Activated gamma-delta T cell (primary cell): ENCODE data around the gene SLIT3.

Source experiments
- DNase-seq: peaks from one replicate; lab custom pipeline; 2025; lab: John Stamatoyannopoulos, UW

The SLIT3 gene

DNA sequence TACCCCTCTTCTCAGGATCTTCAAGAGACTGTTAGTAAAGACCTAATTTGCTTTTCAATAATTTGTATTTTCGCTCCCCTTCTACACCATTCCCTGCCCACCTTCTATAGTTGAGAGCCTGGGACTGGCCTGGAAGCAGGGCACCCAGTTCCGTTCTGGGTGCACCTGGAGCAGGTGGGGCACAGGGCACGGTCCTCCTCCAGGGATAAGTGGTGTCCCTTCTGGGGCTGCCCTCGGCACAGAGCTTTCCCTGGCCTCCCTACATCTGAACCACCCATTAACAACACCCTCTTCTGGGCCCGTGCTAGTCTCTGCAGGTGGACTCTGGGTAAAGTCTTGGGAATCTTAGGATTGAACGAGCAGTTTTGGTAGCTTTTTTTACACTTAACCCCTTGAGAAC is 628.9 kb downstream of the SLIT3 start:
- no peak for DNase-seq

DNA sequence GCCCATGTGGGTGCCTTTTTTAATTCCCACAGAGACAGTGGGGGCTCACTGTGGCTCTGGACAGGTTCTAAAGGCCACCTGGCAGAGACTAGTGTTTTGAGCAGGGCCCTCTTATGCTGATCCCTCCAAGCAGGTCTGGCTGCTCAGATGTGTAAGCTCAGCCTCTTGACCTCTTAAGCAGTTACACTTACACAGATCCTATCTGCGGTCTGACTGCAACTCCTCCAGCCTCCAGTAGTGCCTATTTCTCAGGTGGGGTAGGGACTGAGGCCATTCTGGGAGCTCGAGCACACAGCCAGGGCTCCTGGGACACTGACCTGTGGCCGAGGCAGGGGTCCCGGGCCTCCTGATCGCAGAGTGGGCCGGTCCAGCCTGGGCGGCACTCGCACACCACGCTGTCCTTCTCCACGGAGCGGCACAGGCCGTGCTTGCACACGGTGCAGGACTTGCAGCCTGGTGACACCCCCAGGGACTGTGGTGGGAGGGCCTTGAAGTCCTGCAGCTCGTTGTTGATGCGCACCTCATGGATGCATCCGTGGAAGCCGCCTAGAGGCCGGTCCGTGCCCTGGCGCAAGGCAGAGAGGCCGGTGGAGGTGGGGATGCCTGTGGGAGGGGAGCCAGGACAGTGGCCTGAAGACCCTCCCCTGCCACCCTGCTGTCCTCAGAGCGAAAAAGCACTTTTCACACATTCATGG is 629.9 kb downstream of the SLIT3 start:
- DNase-seq, result no peak

DNA sequence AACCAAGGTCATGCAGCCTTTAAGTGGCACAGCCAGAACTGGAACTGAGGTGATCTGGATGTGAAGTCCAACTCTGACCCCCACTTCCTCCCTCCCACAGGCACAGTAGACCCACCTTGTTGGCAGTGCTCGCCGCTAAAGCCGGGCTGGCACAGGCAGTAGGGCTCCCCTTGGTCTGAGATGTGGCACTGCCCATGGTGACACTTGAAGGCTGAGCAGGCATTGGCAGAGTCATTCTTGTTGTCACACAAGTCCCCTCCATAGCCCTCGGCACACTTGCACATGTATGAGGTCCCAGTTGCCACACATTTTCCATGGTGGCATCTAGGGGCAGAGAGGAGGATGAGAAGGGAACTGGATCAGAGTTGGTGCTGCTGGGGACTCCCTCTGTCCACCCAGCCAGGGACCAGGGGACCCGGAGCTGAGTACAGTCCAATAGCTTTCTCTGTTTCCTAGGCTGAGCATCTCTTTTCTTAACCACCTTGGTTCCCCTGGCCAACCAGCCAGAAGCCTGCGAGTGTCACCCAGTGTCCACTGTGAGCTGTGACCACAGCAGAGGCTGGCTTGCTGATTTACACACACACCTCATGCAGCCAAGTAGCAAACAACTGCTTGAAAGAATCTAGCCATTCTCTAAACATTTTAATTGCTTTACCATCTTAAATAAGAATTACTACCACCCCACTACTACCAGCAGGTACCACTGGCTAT is 631.1 kb downstream of the SLIT3 start:
- no peak for DNase-seq

DNA sequence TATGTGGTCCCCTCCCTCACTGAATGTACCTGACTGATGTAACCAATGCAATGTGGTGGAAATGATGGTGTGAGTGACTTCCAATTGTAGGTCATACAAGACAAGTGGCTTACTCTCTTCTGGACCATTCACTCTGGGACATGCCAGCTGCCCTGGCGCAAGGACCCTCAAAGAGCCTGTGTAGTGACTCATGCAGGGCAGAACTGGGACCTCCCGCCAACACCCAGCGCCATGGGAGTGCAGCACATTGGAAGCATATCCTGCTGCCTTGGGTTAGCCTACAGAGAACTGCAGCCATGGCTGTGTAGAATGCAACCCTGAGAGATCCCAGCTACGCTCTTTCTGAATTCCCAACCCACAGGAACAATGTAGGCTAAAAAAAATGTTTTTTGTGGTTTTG is 631.8 kb downstream of the SLIT3 start:
- DNase-seq, result no peak

DNA sequence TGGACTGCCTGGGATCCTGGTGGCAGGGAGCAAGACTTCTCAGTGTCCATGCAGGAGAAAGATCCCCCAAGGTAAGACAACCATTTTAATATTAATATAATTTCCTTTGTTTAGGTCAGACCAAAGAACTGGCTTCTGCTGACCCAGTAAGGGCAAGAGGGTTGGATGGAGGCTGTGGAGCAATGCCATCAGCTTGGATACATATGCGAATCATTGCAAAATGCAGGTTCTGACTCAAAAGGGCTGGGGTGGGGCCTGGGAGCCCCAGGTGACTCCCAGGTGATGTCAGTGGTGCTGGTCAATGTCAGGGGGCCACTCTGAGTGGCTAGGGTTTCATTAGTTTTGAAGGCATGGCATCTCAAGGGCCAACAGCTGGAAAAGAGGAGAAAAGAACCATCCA is 632.9 kb downstream of the SLIT3 start:
- no peak for DNase-seq

DNA sequence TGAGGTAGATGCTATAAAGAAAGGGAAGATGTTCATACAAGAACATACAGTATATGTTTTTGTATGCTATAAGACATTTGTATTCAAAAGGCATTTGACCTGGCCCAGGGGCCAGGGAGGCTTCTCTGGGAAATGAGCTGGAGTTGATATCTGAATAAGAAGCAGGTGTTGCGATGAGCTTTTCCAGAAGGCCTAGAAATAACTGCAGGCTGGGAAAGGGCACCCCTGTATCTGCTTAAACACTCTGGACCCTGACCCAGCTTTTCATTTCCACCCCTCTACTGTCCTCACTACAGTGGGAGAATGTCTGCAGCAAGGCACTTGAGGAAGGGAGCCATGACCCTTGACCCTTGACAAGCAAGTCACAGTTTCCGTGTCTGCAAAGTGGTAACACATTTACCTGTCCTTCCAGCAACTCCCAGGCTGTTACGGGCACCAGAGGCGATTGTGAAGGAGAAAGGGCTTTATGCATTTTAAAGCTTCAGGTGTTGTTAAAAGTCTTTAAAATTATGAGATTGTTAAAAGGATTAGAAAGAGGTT is 633.6 kb downstream of the SLIT3 start:
- DNase-seq, result no peak

DNA sequence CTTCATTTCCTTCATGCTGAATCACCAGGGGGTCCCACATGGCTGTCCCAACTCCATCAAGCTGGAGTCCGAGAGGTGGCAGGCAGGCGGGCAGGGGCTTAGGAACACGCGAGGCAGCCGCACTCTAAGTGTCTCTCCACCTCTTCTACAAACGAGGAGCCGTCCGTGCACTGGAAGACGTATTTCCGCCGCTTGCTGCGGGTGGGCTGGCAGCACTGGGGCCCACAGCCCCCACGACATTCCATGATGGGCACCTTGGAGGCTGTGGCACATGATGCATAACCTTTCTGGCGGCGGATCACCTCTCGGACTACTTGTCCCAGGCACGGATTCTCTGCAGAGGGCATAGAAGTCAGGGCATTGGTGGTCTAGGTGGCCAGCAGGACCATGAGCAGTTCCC is 634.6 kb downstream of the SLIT3 start:
- DNase-seq, result no peak

DNA sequence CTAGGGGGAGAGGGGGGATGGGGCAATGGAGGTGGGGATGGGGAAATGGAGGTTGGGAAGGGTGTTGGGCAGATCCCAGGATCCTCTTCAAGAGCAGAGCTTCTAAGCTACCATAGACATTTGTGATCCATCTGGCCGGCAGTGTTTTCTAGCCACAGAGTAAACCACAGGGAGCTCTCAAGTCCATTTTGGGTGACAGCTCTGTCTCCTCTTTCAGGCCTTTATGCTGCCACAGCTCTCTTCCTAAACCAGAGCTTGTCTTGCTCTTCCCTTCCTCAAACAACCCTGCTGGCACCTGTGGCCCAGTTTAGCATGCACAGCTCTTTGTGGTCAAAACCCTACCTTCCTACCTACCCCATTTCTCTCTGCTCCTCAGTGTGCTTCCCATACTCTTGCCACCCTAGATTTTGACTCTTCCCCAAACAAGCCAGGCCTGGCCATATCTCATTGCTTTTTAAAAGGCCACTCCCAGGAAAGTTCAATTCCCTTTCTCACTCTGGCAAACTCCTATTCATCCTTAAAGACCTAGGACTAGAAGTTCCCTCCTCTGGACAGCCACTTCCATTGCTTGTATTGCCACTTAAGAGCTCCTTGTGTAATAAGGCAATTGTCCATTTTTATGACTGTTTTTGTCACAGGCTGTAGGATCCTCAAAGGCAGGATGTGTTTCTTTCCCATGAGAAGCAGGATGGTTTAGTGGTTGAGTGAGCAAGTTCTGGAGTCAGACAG is 637.5 kb downstream of the SLIT3 start:
- no peak for DNase-seq

DNA sequence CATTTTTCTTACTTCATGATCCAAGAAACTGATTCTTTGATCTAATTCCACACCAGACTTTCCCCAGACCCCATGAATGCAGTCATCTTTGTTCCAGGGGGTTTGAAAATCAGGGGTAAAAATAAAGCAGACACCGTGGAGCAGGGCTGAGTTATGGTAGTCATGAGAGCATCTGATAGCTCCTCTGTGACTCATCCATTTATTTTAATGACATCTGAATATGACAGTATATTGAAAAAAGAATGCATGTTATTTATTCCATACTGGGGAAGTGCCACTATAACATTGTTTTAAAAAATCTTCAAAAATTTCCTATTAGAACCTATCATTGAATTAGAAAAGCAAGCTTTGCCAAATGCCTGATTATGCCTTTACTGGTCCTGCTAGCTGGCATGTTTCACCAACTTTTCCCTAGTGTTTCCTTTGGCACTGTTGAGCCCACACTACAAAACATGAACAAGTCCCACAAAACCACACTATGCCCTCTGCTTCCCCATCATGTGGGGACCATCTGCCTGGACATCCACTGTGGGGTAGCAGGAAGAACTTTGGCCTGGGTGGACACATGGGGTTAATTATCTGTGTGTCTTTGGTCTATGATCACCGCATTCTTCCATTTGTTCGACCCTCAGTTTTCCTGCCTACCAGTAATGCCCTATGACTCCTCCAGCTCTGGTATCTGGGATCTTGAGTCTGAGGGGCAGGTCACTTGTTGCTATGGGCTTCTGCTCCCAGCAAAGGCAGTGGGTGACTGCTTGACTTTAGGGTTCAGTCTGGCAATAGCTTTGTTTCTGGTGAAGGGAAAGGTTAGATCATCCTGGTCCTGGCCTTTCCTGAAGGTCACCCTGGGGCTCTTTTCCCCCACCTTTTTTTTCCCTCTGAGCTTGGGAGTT is 639.1 kb downstream of the SLIT3 start:
- no peak for DNase-seq

DNA sequence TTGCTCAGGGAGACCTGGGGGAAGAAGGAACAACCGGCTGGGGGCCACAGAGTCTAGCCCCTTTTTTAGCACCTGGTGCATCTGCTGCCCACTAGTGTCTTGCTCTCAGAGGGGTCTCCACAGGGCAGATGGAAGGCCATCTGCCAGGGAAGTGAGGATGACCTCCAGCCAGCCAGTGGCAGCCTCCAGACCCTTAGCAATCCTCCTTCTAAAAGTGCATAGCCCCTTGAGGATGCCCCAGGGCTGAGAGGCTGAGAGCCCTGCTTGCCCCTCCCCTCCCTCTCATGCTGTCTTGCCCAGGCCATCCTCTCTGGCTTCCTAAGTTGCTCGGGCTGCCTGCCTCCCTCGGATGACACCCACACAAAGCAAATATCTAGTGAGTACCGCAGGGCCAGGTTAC is 640.2 kb downstream of the SLIT3 start:
- no peak for DNase-seq

DNA sequence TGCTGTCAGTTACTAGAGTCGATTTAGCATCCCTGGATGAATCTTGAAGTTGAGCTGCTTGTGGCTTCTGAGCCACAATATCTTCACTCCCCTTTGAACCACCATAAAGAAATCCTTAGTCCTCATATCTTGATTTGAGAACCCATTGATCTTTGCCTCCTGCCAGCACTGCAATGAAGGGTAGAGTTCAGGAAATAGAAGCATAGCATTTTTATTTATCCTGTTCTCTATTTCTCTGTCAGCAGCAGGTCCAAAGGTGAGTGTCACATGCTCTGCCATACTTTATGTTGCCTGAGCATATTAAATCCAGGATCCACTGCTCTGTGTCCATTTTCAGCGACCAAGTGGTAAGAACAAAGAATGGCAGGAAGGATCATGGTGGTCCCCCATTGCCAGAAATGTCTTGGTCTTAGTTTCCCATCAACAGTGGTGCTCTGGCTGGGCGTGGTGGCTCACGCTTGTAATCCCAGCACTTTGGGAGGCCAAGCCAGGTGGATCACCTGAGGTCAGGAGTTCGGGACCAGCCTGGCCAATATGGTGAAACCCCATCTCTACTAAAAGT is 641.6 kb downstream of the SLIT3 start:
- no peak for DNase-seq

DNA sequence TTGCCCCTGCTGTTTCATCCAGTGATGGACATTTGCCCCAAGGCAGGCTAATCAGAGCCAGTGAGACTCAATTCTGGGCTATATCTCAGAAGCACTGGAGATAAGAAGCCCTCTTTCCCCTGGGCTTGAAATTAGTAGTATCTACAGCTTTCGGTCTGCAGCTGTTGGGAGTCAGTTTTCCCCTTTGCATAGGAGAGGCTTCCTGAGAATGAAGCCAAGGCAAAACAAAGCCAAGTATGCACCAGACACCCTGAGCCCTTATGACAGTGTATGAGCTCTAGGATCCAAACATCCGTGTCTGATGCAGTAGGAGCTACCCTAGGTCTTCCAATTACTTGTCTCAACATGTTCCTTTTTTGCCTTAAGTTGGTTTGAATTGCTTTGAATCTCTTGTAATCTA is 642.5 kb downstream of the SLIT3 start:
- no peak for DNase-seq

DNA sequence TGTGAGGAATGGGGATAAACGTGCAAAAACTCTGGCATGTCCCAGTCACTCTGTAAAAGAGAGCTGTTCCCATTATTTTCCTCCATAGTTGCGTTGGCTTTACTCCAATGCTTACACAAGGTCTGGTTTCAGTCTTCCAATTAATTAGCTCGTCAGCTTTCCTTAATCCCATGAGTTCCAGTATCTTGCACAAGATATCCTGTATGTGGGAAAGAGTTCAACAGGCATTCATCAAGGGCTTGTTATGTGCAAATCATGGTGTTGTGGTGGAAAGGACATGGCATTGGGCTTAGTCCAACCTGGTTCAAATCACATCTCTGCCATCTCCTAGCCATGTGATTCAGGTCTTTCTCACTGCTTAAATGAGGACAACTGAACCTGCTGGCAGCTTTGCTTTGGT is 644.3 kb downstream of the SLIT3 start:
- DNase-seq, result no peak

DNA sequence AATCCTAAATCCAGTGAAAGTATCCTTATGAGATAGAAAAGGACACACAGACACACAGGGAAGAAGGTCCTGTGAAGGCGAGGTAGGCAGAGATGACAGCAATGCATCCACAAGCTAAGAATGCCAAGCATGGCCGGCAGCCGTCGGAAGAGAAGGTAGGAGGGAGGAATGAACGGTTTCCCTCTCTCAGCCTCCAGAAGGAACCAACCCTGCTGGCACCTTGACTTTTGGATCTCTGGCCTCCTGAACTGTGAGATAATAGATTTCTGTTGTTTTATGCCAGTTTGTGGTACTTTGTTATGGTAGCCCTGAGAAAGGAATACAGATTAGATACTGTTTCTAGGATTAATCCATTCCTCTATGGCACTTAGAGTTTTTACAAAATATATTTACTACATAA is 645.6 kb downstream of the SLIT3 start:
- DNase-seq, result no peak

DNA sequence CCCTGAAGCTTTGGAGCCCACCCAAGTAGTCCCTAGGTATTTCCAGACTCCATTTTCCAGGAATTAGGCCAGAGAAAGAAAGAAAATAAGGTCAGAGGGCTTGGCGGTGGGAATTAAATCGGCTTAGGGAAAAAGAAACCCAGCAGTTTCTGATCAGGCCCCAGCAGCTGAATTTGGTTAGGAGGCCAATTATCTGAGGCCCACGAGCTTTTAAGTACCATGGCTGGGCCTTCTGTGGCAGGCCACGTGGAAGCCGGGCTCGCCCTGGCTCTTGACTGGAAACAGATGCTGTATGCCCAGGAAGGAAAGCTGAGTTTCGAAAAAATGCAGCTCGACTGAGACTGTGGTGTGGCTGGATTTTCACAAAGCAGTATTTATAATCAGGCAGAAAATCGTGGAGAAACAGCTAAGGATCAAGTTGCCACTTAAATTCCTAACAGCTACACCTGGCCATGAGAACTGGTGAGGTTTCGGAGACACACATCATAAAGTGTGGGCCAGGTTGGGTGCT is 646.7 kb downstream of the SLIT3 start:
- no peak for DNase-seq

DNA sequence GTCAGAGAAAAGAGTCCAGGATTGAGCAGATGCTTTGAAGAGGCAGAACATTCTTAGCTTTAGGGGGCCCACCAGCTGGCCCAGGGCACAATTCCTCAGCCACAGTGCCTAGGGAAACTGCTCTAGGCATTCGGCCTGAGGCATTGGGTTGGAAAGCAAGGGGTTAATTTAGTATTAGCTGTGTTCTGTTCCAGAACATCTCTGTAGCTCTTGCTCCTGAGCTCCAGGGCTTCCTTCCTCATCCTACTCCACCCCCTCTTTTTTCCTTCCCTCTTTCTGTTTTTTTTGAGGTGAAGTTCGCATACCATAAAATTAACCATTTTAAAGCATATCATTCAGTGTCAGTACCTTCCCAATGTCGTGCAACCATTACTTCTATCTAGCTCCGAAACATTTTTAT is 647.3 kb downstream of the SLIT3 start:
- no peak for DNase-seq

DNA sequence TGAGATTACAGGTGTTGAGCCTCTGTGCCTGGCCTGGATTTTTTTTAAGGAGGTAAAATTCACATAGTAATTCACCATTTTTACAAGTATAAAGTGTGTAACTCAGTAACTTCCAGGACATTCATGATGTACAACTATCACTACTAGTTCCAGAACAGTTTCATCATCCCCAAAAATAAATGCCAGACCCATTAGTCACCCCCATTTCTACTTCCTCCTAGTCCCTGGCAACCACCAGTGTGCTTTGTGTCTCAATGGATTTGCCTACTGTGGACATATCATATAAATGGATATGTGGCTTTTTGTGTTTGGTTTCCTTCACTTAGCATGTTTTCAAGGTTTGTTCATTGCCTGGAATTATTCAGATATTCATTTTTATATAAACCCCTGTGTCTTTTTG is 649.3 kb downstream of the SLIT3 start:
- DNase-seq, result no peak

DNA sequence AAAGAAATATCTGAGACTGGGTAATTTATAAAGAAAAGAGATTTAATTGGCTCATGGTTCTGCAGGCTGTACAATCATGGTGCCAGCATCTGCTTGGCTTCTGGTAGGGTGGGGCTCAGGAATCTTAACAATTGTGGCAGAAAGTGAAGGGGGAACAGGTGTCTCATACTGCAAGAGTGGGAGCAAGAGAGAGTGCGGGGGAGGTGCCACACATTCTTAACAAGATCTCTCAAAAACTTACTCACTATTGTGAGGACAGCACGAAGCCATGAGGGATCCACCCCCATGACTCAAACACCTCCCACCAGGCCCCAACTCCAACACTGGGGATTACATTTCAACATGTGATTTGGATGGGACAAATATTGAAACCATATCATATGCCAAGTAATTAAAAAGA is 651.6 kb downstream of the SLIT3 start:
- DNase-seq, result no peak

DNA sequence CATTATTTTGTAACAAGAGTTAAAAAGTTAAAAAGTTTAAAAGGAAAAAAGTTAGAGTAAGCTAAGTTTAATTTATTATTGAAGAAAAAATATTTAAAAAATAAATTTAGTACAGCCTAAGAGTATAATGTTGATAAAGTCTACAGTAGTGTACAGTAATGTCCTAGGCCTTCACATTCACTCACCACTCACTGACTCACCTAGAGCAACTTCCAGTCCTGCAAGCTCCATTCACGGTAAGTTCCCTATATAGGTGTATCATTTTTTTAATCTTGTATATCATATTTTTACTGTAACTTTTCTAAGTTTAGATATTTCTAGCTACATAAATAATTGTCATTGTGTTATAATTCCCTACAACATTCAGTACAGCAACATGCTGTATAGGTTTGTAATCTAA is 652.4 kb downstream of the SLIT3 start:
- DNase-seq, result no peak

DNA sequence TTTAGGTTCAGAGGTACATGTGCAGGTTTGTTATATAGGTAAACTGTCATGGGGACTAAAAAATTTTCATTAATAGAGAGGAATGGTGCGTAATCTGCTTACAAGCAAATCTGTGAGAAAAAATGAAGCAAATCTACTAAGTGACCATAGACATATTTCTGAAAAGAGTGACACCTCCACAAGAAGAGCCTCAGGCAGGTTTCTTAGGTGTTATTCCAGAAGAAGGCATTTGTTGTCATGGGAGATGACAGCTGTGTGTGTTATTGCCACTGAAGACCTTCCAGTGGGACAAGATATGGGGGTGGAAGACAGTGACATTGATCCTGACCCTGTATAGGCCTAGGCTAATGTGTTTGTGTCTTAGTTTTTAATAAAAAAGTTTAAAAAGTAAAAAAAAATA is 652.9 kb downstream of the SLIT3 start:
- DNase-seq, result no peak

DNA sequence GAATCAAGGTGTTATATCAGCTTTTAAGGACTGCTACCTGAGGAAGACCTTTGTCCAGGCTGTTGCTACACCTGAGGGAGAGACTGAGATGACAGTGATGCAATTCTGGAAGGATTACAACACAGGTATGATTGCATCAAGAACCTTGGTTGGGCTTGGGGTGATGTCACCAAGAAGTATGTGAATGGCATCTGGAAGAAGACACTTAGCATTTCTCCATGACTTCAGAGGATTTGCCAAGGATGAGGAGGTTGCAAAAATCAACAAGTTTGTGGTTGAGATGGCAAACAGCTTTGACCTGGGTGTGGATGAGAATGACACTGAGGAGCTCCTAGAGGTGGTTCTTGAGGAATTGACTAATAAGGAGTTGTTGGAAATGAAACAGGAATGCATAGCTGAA is 653.9 kb downstream of the SLIT3 start:
- no peak for DNase-seq
